ENCODE measurements around the gene SLC13A4. TPM values are rescaled to one million over a fixed set of nuclear protein-coding genes. Genes with fewer than 3 reads are reported as not detected.

The SLC13A4 gene
- total RNA-seq, 4 donors from 2014 or later, result 0.23 to 1.1 (median 0.49) TPM

- intact Hi-C loops (cut with DNase I; ENCODE audit: low total_unique reads), result no loop called here
Measured at GRCh38 chr7:135768064-135768463, 40.1 kb upstream of the SLC13A4 start.

GRCh38 chr7:135763261-135763660 is 35.3 kb upstream of the SLC13A4 start:
- H3K4me3 ChIP-seq (ENCODE audit: low read depth, poor library complexity, severe bottlenecking), result no peak overlapping the region
- TF ChIP-seq CTCF (IDR thresholded peaks at IDR 0.05) (no peak), POLR2A (IDR thresholded peaks at IDR 0.05) (no peak)
- WGBS, 2 donors, result 57 to 58% methylated on average over 2 of the region's 2 CpGs
- intact Hi-C loops (cut with DNase I; ENCODE audit: low total_unique reads), result no loop called here
- no peak for DNase-seq (ENCODE audit: low spot score in 2 of 2)

More at GRCh38 chr7:135768064-135768463, 40.1 kb upstream of the SLC13A4 start:
- no peak for TF ChIP-seq CTCF (IDR thresholded peaks at IDR 0.05)
- TF ChIP-seq POLR2A (IDR thresholded peaks at IDR 0.05), result no peak
- no peak overlapping the region for H3K4me3 ChIP-seq (ENCODE audit: low read depth, poor library complexity, severe bottlenecking)
- DNase-seq (ENCODE audit: low spot score in 2 of 2), result no peak
- WGBS, 2 donors, result 82 to 83% methylated on average over 3 of the region's 3 CpGs

GRCh38 chr7:135761751-135762488 is 33.9 kb upstream of the SLC13A4 start:
- TF ChIP-seq POLR2A (IDR thresholded peaks at IDR 0.05), result no peak
- no peak for TF ChIP-seq CTCF (IDR thresholded peaks at IDR 0.05)
- DNase-seq (ENCODE audit: low spot score in 2 of 2), result no peak
- no peak overlapping the region for H3K4me3 ChIP-seq (ENCODE audit: low read depth, poor library complexity, severe bottlenecking)
- WGBS, 2 donors, result 27 to 59% methylated on average over 10 of the region's 10 CpGs
- intact Hi-C loops (cut with DNase I; ENCODE audit: low total_unique reads), result no loop called here

GRCh38 chr7:135759532-135759931 is 31.5 kb upstream of the SLC13A4 start:
- intact Hi-C loops (cut with DNase I; ENCODE audit: low total_unique reads), result no loop called here
- WGBS, 2 donors, result 74 to 81% methylated on average over 4 of the region's 4 CpGs
- no peak for DNase-seq (ENCODE audit: low spot score in 2 of 2)
- no peak for TF ChIP-seq POLR2A (IDR thresholded peaks at IDR 0.05)
- no peak for TF ChIP-seq CTCF (IDR thresholded peaks at IDR 0.05)
- H3K4me3 ChIP-seq (ENCODE audit: low read depth, poor library complexity, severe bottlenecking), result no peak overlapping the region

GRCh38 chr7:135758531-135758932 is 30.5 kb upstream of the SLC13A4 start:
- DNase-seq (ENCODE audit: low spot score in 2 of 2), result no peak
- intact Hi-C loops (cut with DNase I; ENCODE audit: low total_unique reads), result no loop called here
- no peak overlapping the region for H3K4me3 ChIP-seq (ENCODE audit: low read depth, poor library complexity, severe bottlenecking)
- WGBS, 2 donors, result 12 to 23% methylated on average over 5 of the region's 5 CpGs
- no peak for TF ChIP-seq POLR2A (IDR thresholded peaks at IDR 0.05)
- no peak for TF ChIP-seq CTCF (IDR thresholded peaks at IDR 0.05)

Measured in lower leg skin (tissue), 4 donors.